Stimulated activated CD4-positive, alpha-beta T cell treated with anti-CD3 and anti-CD28 coated beads, Interleukin-15, amount 100 ng/mL, for 24 hours (primary cell): ENCODE results near the gene PPP4C.

ENCODE experiments used
- DNase-seq: peaks from one replicate; pipeline ENCODE4 v3.0.0-alpha.2; 2020

PPP4C gene

GRCh38 chr16:30131869-30132475, 56.2 kb downstream of the PPP4C start:
- DNase-seq: no peak

GRCh38 chr16:30132591-30132990, 56.8 kb downstream of the PPP4C start:
- no peak for DNase-seq
